Activated CD8-positive, alpha-beta memory T cell treated with anti-CD3 and anti-CD28 coated beads, Interleukin-2, amount 50 U/mL, for 24 hours (primary cell): Measurements from ENCODE around the gene SIRT5.
A peak's percentile ranks its signal among the peaks of the same experiment; 100 is the strongest.

ENCODE experiments used
- DNase-seq: peaks from one replicate; pipeline ENCODE4 v3.0.0-alpha.2; 2020; ENCODE audit errors: extremely low read depth

The SIRT5 gene

GRCh38 chr6:13589801-13590200, 15.4 kb downstream of the SIRT5 start:
- no peak for DNase-seq

GRCh38 chr6:13590574-13591153, 16.3 kb downstream of the SIRT5 start:
- DNase-seq = no peak

GRCh38 chr6:13591205-13591921, 17.0 kb downstream of the SIRT5 start:
- no peak for DNase-seq

- no peak for DNase-seq
These were observed 18.7 kb downstream of the SIRT5 start for GRCh38 chr6:13593103-13593502.

- DNase-seq = no peak
These were observed 19.3 kb downstream of the SIRT5 start for GRCh38 chr6:13593720-13594119.

- DNase-seq = no peak
These were observed 22.7 kb downstream of the SIRT5 start for GRCh38 chr6:13597073-13597472.

- DNase-seq = no peak
These were observed 25.6 kb downstream of the SIRT5 start for GRCh38 chr6:13600036-13600435.

GRCh38 chr6:13604135-13604534, 29.7 kb downstream of the SIRT5 start:
- DNase-seq = no peak

GRCh38 chr6:13604546-13605416, 30.4 kb downstream of the SIRT5 start:
- DNase-seq = no peak

GRCh38 chr6:13605634-13606033, 31.2 kb downstream of the SIRT5 start:
- DNase-seq = no peak

- DNase-seq = no peak
These were observed 37.3 kb downstream of the SIRT5 start for GRCh38 chr6:13611715-13612114.

GRCh38 chr6:13613029-13613594, 38.7 kb downstream of the SIRT5 start:
- no peak for DNase-seq

GRCh38 chr6:13614126-13614925, 39.9 kb downstream of the SIRT5 start:
- DNase-seq = no peak

- peak; percentile 95 for DNase-seq
These were observed 40.8 kb downstream of the SIRT5 start, which contains the start of gene NOL7 for GRCh38 chr6:13614926-13615791. Gene NOL7 (plus strand): TSS chr6:13615335. CDS start chr6:13615359, 24 bp downstream.

GRCh38 chr6:13615792-13616120, 41.4 kb downstream of the SIRT5 start:
- DNase-seq = no peak

- DNase-seq = no peak
These were observed 42.7 kb downstream of the SIRT5 start for GRCh38 chr6:13617066-13617465.

- DNase-seq = no peak
These were observed 50.5 kb downstream of the SIRT5 start for GRCh38 chr6:13624871-13625288.

- DNase-seq = no peak
These were observed 55.2 kb downstream of the SIRT5 start for GRCh38 chr6:13629459-13630116.

GRCh38 chr6:13630499-13630898, 56.1 kb downstream of the SIRT5 start:
- DNase-seq = no peak

GRCh38 chr6:13633343-13633742, 58.9 kb downstream of the SIRT5 start:
- no peak for DNase-seq
